ENCODE results near the gene UBTD2. TPM values are rescaled to one million over a fixed set of nuclear protein-coding genes. Genes with fewer than 3 reads are reported as not detected.

The UBTD2 gene
- total and polyA plus RNA-seq, 2 experiments from 2014 or later, result 17.9 to 46.3 TPM

- no peaks in the 10 kb centered on the region for H3K9me2 ChIP-seq (ENCODE audit: insufficient read depth)
- no peak for ATAC-seq
- peaks cover 8% of the 10 kb centered on the region; the same call in 2 of the 3 replicates for H3K36me3 Mint-ChIP-seq (ENCODE audit: low read depth)
- H3K4me1 ChIP-seq (ENCODE audit: insufficient read depth), result peaks cover 31% of the 10 kb centered on the region
- peaks cover 16% of the 10 kb centered on the region for H4K20me1 ChIP-seq (replicated peaks; ENCODE audit: insufficient read depth)
- H3K4me1 Mint-ChIP-seq, result peaks cover 34% of the 10 kb centered on the region
- H3K27me3 Mint-ChIP-seq (ENCODE audit: insufficient read depth, low read depth, poor library complexity), result peaks cover 12% of the 10 kb centered on the region
- H3F3A ChIP-seq (replicated peaks; ENCODE audit: low read depth), result 0 out of 2 replicates have a peak, but pooled peaks cover 8% of the 10 kb centered on the region
- no peak overlapping the region for H3K4me3 Mint-ChIP-seq
- 0 out of 2 replicates have a peak overlapping the region, but pooled peaks have one; percentile 68 for H3K4me2 ChIP-seq
- H3K27ac ChIP-seq (ENCODE audit: low read depth), result peak overlapping the region; percentile 45; the same call in 1 of the 2 replicates
- DNase-seq (ENCODE audit: low spot score), result no peak
- no peak overlapping the region for H3K4me3 ChIP-seq
- H2AFZ ChIP-seq, result no peak overlapping the region
- H3K9me3 Mint-ChIP-seq, result no peaks in the 10 kb centered on the region; the same call in 2 of the 3 replicates
- TF ChIP-seq STAT1 (IDR thresholded peaks at IDR 0.05; ENCODE audit: unreplicated experiment) (no peak), CTCF (conservative IDR thresholded peaks at IDR 0.05; ENCODE audit: low read depth in 2 of 2) (no peak), ZNF331 (CRISPR knock-in tag; IDR thresholded peaks at IDR 0.05; ENCODE audit: low read depth) (no peak), NANOG (IDR thresholded peaks at IDR 0.05; ENCODE audit: borderline replicate concordance) (no peak), EZH2phosphoT487 (IDR thresholded peaks at IDR 0.05; ENCODE audit: unreplicated experiment) (no peak), EZH2 (IDR thresholded peaks at IDR 0.05; ENCODE audit: low read depth, unreplicated experiment) (no peak), JUNB (IDR thresholded peaks at IDR 0.05; ENCODE audit: unreplicated experiment) (no peak), ZNF114 (CRISPR knock-in tag; IDR thresholded peaks at IDR 0.05) (no peak), CREB1 (CRISPR knock-in tag; IDR thresholded peaks at IDR 0.05; ENCODE audit: low read depth) (no peak)
- TF ChIP-seq, protein P1, sequence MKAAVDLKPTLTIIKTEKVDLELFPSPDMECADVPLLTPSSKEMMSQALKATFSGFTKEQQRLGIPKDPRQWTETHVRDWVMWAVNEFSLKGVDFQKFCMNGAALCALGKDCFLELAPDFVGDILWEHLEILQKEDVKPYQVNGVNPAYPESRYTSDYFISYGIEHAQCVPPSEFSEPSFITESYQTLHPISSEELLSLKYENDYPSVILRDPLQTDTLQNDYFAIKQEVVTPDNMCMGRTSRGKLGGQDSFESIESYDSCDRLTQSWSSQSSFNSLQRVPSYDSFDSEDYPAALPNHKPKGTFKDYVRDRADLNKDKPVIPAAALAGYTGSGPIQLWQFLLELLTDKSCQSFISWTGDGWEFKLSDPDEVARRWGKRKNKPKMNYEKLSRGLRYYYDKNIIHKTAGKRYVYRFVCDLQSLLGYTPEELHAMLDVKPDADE (IDR thresholded peaks at IDR 0.05), result no peak
- TF ChIP-seq, protein P2, sequence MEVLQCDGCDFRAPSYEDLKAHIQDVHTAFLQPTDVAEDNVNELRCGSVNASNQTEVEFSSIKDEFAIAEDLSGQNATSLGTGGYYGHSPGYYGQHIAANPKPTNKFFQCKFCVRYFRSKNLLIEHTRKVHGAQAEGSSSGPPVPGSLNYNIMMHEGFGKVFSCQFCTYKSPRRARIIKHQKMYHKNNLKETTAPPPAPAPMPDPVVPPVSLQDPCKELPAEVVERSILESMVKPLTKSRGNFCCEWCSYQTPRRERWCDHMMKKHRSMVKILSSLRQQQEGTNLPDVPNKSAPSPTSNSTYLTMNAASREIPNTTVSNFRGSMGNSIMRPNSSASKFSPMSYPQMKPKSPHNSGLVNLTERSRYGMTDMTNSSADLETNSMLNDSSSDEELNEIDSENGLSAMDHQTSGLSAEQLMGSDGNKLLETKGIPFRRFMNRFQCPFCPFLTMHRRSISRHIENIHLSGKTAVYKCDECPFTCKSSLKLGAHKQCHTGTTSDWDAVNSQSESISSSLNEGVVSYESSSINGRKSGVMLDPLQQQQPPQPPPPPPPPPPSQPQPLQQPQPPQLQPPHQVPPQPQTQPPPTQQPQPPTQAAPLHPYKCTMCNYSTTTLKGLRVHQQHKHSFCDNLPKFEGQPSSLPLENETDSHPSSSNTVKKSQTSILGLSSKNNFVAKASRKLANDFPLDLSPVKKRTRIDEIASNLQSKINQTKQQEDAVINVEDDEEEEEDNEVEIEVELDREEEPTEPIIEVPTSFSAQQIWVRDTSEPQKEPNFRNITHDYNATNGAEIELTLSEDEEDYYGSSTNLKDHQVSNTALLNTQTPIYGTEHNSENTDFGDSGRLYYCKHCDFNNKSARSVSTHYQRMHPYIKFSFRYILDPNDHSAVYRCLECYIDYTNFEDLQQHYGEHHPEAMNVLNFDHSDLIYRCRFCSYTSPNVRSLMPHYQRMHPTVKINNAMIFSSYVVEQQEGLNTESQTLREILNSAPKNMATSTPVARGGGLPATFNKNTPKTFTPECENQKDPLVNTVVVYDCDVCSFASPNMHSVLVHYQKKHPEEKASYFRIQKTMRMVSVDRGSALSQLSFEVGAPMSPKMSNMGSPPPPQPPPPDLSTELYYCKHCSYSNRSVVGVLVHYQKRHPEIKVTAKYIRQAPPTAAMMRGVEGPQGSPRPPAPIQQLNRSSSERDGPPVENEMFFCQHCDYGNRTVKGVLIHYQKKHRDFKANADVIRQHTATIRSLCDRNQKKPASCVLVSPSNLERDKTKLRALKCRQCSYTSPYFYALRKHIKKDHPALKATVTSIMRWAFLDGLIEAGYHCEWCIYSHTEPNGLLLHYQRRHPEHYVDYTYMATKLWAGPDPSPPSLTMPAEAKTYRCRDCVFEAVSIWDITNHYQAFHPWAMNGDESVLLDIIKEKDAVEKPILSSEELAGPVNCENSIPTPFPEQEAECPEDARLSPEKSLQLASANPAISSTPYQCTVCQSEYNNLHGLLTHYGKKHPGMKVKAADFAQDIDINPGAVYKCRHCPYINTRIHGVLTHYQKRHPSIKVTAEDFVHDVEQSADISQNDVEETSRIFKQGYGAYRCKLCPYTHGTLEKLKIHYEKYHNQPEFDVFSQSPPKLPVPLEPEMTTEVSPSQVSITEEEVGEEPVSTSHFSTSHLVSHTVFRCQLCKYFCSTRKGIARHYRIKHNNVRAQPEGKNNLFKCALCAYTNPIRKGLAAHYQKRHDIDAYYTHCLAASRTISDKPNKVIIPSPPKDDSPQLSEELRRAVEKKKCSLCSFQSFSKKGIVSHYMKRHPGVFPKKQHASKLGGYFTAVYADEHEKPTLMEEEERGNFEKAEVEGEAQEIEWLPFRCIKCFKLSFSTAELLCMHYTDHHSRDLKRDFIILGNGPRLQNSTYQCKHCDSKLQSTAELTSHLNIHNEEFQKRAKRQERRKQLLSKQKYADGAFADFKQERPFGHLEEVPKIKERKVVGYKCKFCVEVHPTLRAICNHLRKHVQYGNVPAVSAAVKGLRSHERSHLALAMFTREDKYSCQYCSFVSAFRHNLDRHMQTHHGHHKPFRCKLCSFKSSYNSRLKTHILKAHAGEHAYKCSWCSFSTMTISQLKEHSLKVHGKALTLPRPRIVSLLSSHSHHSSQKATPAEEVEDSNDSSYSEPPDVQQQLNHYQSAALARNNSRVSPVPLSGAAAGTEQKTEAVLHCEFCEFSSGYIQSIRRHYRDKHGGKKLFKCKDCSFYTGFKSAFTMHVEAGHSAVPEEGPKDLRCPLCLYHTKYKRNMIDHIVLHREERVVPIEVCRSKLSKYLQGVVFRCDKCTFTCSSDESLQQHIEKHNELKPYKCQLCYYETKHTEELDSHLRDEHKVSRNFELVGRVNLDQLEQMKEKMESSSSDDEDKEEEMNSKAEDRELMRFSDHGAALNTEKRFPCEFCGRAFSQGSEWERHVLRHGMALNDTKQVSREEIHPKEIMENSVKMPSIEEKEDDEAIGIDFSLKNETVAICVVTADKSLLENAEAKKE (CRISPR knock-in tag; IDR thresholded peaks at IDR 0.05), result no peak
- H3K36me3 ChIP-seq (ENCODE audit: insufficient read depth), result no peaks in the 10 kb centered on the region
- no peak overlapping the region for H3K27ac Mint-ChIP-seq
- no peaks in the 10 kb centered on the region for H3K27me3 ChIP-seq (ENCODE audit: insufficient read depth)
- H3K79me2 ChIP-seq (replicated peaks; ENCODE audit: insufficient read depth), result peaks cover 47% of the 10 kb centered on the region
These were observed 105.1 kb downstream of the UBTD2 start for GRCh38 chr5:172178301-172178987.

All from GM23338 (cell line).